UCSD-AML1 (cell line): ENCODE data around the gene ZW10.
A peak's percentile ranks its signal among the peaks of the same experiment; 100 is the strongest.
"Not testable (repeated sequence)": the region's sequence is repeated elsewhere in the genome, so short reads cannot be mapped to it uniquely, and the experiment has no call there.

Source experiments
- DNase-seq: peaks from one replicate; lab custom pipeline; 2025; ENCODE audit not compliant: unreplicated experiment; lab: John Stamatoyannopoulos, UW

Gene ZW10

GRCh38 chr11:113763040-113763439, 10.5 kb downstream of the ZW10 start:
- DNase-seq, result not testable (repeated sequence)

GRCh38 chr11:113760241-113760640, 13.3 kb downstream of the ZW10 start:
- no peak for DNase-seq

DNA sequence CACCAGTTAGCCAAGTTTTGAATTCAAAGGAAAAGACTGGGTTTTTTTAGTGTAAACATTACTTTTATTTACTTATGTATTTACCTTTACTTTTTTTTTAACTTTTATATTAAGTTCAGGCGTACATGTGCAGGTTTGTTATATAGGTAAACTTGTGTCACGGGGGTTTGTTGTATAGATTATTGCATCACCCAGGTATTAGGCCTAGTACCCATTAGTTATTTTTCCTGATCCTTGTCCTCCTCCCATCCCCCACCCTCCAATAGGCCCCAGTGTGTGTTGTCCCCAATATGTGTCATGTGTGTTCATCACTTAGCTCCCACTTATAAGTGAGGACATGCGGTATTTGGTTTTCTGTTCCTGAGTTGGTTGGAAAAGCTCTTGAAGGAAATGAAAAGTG, 20.6 kb downstream of the ZW10 start:
- no peak for DNase-seq

DNA sequence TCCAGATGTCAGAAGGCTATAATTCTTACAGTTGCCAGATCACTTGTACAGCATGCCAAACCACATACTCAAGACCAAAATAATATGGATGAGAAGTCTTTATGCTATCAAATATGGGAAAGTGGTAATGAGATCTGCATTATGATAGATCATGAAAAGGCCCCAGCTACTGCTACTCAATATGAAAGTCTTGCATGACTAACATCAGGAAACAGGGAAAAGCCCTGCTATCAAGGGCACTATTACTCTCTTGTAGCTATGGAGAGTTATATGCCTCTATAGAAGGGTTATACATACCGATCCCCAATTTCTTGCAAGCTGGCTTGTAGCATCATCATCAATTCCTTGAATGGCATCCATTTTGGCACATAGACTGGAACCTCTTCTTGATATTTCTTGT, 37.2 kb downstream of the ZW10 start:
- no peak for DNase-seq

DNA sequence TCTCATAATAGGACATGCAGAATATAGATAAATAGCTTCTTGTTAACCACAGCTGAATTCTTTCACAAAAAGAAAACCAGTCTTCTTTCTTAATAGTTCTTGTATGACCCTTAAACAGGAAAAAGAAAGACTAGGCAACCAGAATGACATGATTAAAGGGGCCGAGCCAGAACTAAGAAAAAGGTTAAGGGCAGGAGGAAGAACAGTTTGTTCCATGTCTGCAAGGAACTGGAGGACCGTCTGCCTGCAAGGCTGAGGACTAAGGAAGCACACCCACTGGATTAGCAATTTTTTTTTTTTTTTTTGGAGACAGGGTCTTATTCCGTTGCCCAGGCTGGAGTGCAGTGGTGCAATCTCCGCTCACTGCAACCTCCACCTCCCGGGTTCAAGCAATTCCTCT, 41.4 kb downstream of the ZW10 start:
- DNase-seq, result no peak

- DNase-seq, result no peak
Measured at GRCh38 chr11:113730887-113731726, 42.4 kb downstream of the ZW10 start.

GRCh38 chr11:113729456-113729855, 44.0 kb downstream of the ZW10 start:
- DNase-seq, result no peak

DNA sequence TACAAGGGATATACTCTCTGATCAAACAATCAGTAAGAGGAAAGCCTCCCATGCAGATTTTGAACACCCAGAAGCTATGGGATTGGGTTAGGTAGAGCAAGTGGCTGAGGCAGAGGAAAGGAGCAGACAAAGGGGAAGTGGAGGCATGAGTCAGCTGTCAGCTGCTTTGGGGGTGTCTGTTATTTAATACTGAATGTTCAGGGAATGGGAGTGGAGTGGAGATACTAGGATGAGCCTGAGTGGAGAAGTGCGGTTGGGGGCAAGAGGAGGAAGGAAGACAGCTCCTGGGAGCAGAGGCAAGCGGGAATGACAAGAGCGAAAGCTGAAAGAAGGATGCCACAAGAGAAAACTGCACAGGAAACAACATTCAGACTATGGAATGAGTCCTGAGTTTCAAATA, 44.7 kb downstream of the ZW10 start:
- peak; percentile 18 for DNase-seq

DNA sequence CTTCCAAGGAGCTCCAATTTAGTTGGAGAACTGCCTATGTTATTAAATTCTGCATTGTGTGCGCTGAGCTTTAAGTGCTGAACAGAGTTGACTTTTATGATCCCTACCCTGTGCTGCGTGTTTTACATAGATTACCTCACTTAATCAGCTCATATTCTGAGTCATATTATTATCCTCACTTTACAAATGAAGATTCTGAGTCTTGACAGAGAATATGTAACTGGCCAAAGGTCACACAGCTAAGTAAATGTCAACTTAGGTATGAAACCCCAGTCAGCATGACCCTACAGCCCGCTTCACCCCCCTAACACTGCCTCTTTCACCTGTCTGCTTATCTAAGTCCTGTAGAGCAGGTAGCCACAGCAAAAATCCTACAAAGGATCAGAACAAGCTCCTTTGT, 47.6 kb downstream of the ZW10 start:
- no peak for DNase-seq

DNA sequence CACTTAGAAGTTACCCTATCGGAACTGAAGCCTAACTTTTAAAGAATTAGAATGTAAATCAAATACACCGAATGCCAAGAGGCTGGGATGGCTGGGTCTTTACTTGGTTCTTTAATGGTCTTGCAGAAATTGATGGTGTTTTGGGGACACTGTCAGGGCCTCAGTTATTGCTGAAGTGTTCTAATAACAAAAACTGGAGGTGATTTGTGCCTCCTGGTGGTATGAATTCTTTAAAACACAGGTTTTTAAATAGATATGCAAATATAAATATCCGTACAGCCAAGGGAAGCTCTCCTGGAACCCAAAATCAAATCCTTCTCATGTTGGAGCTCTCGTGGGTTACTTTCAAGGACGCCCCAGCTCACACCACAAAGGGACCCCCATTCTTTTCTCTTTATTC, 48.1 kb downstream of the ZW10 start:
- no peak for DNase-seq

GRCh38 chr11:113724778-113725177, 48.7 kb downstream of the ZW10 start:
- DNase-seq, result no peak

- no peak for DNase-seq
Measured at GRCh38 chr11:113723787-113724186, 49.7 kb downstream of the ZW10 start.

- no peak for DNase-seq
Measured at GRCh38 chr11:113722934-113723333, 50.6 kb downstream of the ZW10 start.

GRCh38 chr11:113722221-113722620, 51.3 kb downstream of the ZW10 start:
- no peak for DNase-seq

GRCh38 chr11:113721462-113722066, 51.9 kb downstream of the ZW10 start:
- DNase-seq, result no peak

GRCh38 chr11:113720478-113720877, 53.0 kb downstream of the ZW10 start:
- DNase-seq, result not testable (repeated sequence)

GRCh38 chr11:113715882-113716625, 57.4 kb downstream of the ZW10 start:
- DNase-seq, result no peak

GRCh38 chr11:113715273-113715672, 58.2 kb downstream of the ZW10 start:
- no peak for DNase-seq

GRCh38 chr11:113710989-113711388, 62.5 kb downstream of the ZW10 start:
- no peak for DNase-seq

DNA sequence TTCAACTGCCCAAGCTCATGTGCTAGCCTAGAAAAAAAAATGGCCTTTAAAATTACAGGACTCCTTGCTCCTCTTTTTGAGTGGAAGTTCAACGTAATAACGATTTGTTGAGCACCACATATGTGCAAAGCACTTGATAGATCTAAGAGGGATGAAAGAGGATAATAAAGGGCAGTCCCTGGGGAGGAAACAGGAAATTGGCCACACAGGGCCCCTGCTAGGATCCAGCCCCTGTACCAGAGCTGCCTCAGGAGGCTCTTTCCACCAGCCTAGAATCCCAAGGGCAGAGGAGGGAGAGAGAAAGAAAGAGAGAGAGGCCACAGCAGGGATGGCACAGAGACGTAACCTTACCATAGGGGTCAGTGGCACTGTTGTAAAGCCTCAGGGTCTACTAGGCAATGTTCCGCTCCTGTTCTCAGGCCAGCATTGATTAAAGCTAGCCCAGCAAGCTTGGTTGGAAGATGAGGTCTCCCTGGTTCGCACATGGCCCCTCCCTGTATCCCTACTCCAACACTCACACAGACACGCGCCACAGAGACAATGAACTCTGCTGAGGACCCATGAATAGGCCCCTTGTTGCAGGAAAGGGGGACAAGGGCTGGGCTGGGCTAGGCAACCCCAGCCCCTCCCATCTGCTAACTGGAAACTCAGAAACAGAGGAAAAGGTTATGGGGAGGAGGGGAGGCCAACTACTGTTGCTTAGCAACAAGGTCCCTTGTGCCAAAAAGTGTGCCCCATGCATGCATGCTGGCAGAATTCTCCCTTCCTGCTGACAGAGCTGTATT, 67.4 kb downstream of the ZW10 start, which contains the start of gene TMPRSS5:
TMPRSS5 (minus strand) TSS at position 438 of the 785 bp plus-strand sequence; CDS start at position 354, 84 bp downstream.
- no peak for DNase-seq

- not testable (repeated sequence) for DNase-seq
Measured at GRCh38 chr11:113703551-113703950, 69.9 kb downstream of the ZW10 start.
